Neural progenitor cell (in vitro differentiated cells): ENCODE data around the gene IGFL3. TPM values are rescaled to one million over a fixed set of nuclear protein-coding genes. Genes with fewer than 3 reads are reported as not detected.

ENCODE experiments used
- DNase-seq: peaks from one replicate; pipeline ENCODE4 v3.0.0-alpha.2; 2016; ENCODE audit warnings: low spot score
- H2AFZ ChIP-seq: fragments of 200-600 bp; sonication (generic); replicated peaks from 2 replicates; pipeline ENCODE4 v1.6.1; 2016; ENCODE audit warnings: antibody characterized with exemption
- H3F3A ChIP-seq: fragments of 200-600 bp; sonication (generic); 2 replicates; pipeline ENCODE4 v1.6.1; 2016; ENCODE audit warnings: antibody characterized with exemption, low read depth
- H3K27ac ChIP-seq: fragments of 200-600 bp; sonication (generic); 2 replicates; pipeline ENCODE4 v1.5.1; 2016; ENCODE audit warnings: mild to moderate bottlenecking
- H3K27me3 ChIP-seq: fragments of 200-600 bp; sonication (generic); 2 replicates; pipeline ENCODE4 v1.6.1; 2016; ENCODE audit warnings: mild to moderate bottlenecking, moderate library complexity
- H3K36me3 ChIP-seq: fragments of 200-600 bp; sonication (generic); 2 replicates; pipeline ENCODE4 v1.5.1; 2016
- H3K4me1 ChIP-seq: fragments of 200-600 bp; sonication (generic); 2 replicates; pipeline ENCODE4 v1.6.1; 2016; ENCODE audit warnings: mixed run types
- H3K4me2 ChIP-seq: fragments of 200-600 bp; sonication (generic); 2 replicates; pipeline ENCODE4 v1.6.1; 2016
- H3K4me3 ChIP-seq: fragments of 200-600 bp; sonication (generic); 2 replicates; pipeline ENCODE4 v1.5.1; 2016
- H3K79me2 ChIP-seq: fragments of 200-600 bp; sonication (generic); 2 replicates; pipeline ENCODE4 v1.6.1; 2016; ENCODE audit warnings: low read depth
- H3K9ac ChIP-seq: fragments of 200-600 bp; sonication (generic); 2 replicates; pipeline ENCODE4 v1.6.1; 2016
- H3K9me3 ChIP-seq: fragments of 200-600 bp; sonication (generic); 2 replicates; pipeline ENCODE4 v1.5.1; 2016; ENCODE audit warnings: low read depth
- H4K20me1 ChIP-seq: fragments of 200-600 bp; sonication (generic); 2 replicates; pipeline ENCODE4 v1.6.1; 2016; ENCODE audit warnings: low read depth
- H3K27ac Mint-ChIP-seq: 3 replicates; pipeline ENCODE4 v1.8.0; 2021; ENCODE audit warnings: mixed read lengths
- H3K27me3 Mint-ChIP-seq: 2 replicates; pipeline ENCODE4 v1.8.0; 2022; ENCODE audit warnings: low read depth, mild to moderate bottlenecking, inconsistent platforms, moderate library complexity, mixed read lengths; ENCODE audit not compliant: insufficient read depth
- H3K36me3 Mint-ChIP-seq: 3 replicates; pipeline ENCODE4 v1.8.0; 2021; ENCODE audit warnings: mixed read lengths
- H3K4me1 Mint-ChIP-seq: 3 replicates; pipeline ENCODE4 v1.8.0; 2021; ENCODE audit warnings: mixed read lengths
- H3K4me3 Mint-ChIP-seq: 3 replicates; pipeline ENCODE4 v1.8.0; 2021; ENCODE audit warnings: mild to moderate bottlenecking, moderate library complexity, mixed read lengths
- H3K9me3 Mint-ChIP-seq: 3 replicates; pipeline ENCODE4 v1.8.0; 2020; ENCODE audit warnings: mixed read lengths
- EZH2 ChIP-seq: fragments of 200-600 bp; sonication (generic); IDR thresholded peaks from 2 replicates; pipeline ENCODE4 v1.6.1; 2017; ENCODE audit warnings: antibody characterized with exemption, mild to moderate bottlenecking, moderate library complexity
- EZH2phosphoT487 ChIP-seq: fragments of 200-600 bp; sonication (generic); IDR thresholded peaks from 2 replicates; pipeline ENCODE4 v1.6.1; 2017; ENCODE audit warnings: antibody characterized with exemption
- total RNA-seq: library from RNA; depleted of rRNA; stranded (reverse); fragments of >200 nt; gene quantifications from 2 replicates; pipeline ENCODE4 v1.2.3, GENCODE V29; 2015; ENCODE audit warnings: low replicate concordance
- TF ChIP-seq, protein P1 (sequence below): fragments of 200-600 bp; sonication (generic); IDR thresholded peaks from 2 replicates; pipeline ENCODE4 v1.5.1; 2017; ENCODE audit warnings: antibody characterized with exemption, mild to moderate bottlenecking

The IGFL3 gene
- total RNA-seq, 1 donor from 2014 or later = not detected

DNA sequence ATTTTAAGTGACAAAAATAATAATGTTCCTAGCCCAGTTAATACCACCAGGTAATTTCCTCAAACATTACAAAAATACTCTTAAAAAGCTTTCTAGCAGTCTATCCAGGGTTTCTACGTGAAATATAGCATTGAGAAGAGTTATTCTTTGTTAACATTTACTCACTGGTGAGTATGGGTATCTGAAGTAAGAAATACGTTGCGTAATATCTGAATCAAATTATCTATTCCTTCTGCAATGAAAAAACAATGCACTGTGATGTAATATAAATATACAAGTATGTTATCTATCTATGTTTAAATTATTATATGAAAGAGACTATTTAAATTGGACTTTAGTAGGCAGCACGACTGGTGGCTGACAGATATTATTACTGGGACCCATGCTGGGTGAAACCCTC, 17.8 kb upstream of the IGFL3 start:
- Histone ChIP-seq H3F3A (no peaks in the 10 kb centered on the region), H3K79me2 (no peaks in the 10 kb centered on the region), H3K9ac (no peak overlapping the region), H2AFZ (no peak overlapping the region), H3K4me3 (no peak overlapping the region), H4K20me1 (no peaks in the 10 kb centered on the region), H3K9me3 (no peaks in the 10 kb centered on the region), H3K36me3 (no peaks in the 10 kb centered on the region), H3K27ac (no peak overlapping the region), H3K27me3 (no peaks in the 10 kb centered on the region), H3K4me2 (no peak overlapping the region), H3K4me1 (no peaks in the 10 kb centered on the region)
- no peak for DNase-seq
- no peak overlapping the region for H3K27ac Mint-ChIP-seq
- H3K4me1 Mint-ChIP-seq = no peaks in the 10 kb centered on the region
- TF ChIP-seq EZH2 (no peak), EZH2phosphoT487 (no peak)
- TF ChIP-seq, protein P1, sequence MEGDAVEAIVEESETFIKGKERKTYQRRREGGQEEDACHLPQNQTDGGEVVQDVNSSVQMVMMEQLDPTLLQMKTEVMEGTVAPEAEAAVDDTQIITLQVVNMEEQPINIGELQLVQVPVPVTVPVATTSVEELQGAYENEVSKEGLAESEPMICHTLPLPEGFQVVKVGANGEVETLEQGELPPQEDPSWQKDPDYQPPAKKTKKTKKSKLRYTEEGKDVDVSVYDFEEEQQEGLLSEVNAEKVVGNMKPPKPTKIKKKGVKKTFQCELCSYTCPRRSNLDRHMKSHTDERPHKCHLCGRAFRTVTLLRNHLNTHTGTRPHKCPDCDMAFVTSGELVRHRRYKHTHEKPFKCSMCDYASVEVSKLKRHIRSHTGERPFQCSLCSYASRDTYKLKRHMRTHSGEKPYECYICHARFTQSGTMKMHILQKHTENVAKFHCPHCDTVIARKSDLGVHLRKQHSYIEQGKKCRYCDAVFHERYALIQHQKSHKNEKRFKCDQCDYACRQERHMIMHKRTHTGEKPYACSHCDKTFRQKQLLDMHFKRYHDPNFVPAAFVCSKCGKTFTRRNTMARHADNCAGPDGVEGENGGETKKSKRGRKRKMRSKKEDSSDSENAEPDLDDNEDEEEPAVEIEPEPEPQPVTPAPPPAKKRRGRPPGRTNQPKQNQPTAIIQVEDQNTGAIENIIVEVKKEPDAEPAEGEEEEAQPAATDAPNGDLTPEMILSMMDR = no peak
- H3K27me3 Mint-ChIP-seq = peaks cover 5% of the 10 kb centered on the region
- H3K4me3 Mint-ChIP-seq = no peak overlapping the region
- no peaks in the 10 kb centered on the region for H3K36me3 Mint-ChIP-seq
- no peaks in the 10 kb centered on the region for H3K9me3 Mint-ChIP-seq

DNA sequence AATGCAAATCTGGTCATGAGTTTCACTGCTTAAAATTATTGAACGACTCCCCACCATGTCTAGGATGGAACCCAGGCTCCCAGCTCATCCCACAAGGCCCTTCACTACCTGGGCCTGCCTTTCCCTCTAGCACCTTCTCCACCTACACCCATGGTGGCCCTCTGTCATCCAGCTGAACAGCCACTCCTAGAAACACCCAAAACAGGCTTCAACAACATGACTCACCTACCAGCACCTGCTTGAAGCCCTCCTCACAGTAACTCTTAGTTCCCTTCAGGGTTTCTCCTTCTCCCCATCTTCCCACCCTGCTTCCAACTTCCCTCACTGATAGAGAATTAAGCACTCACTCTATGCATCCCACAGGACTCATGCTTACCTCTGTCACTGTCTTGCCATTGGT, 16.9 kb upstream of the IGFL3 start:
- no peaks in the 10 kb centered on the region for H3K4me1 Mint-ChIP-seq
- no peak overlapping the region for H3K27ac Mint-ChIP-seq
- TF ChIP-seq, protein P1 = no peak
- TF ChIP-seq EZH2 (no peak), EZH2phosphoT487 (no peak)
- H3K36me3 ChIP-seq = no peaks in the 10 kb centered on the region
- H3K9me3 Mint-ChIP-seq = no peaks in the 10 kb centered on the region
- no peak overlapping the region for H3K4me3 Mint-ChIP-seq
- H3K27me3 ChIP-seq = no peaks in the 10 kb centered on the region
- no peak overlapping the region for H3K4me3 ChIP-seq
- H4K20me1 ChIP-seq = no peaks in the 10 kb centered on the region
- DNase-seq = no peak
- H2AFZ ChIP-seq = no peak overlapping the region
- no peak overlapping the region for H3K27ac ChIP-seq
- no peaks in the 10 kb centered on the region for H3K4me1 ChIP-seq
- peaks cover 5% of the 10 kb centered on the region for H3K27me3 Mint-ChIP-seq
- no peaks in the 10 kb centered on the region for H3K9me3 ChIP-seq
- no peaks in the 10 kb centered on the region for H3K36me3 Mint-ChIP-seq
- no peak overlapping the region for H3K4me2 ChIP-seq
- H3K9ac ChIP-seq = no peak overlapping the region
- H3K79me2 ChIP-seq = no peaks in the 10 kb centered on the region
- H3F3A ChIP-seq = no peaks in the 10 kb centered on the region

DNA sequence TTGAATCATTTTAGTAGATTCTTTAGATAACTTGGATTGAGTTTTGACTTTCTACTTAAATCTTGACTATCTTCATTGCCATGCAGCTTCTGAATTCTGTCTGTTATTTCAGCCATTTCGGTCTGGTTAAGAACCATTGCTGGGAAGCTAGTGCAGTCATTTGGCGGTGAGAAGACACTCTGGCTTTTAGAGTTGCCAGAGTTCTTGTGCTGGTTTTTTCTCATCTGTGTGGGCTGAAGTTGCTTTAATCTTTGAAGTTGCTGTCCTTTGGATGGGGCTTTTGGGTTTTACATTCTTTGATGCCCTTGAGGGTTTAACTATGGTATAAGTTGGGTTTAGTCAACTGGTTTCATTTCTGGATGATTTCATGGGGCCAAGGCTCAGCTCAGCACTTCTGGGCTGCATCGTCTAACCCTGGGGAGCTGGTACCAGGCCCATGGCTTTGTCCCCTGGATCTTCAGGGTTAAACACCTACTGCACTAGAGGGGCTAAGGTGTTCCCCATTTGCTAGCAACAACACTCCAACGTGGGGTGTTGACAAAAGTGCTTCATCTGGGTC, 13.5 kb upstream of the IGFL3 start:
- H3K4me1 Mint-ChIP-seq = peaks cover 12% of the 10 kb centered on the region
- Histone ChIP-seq H2AFZ (no peak overlapping the region), H3K27ac (no peak overlapping the region), H3K9me3 (no peaks in the 10 kb centered on the region), H3K27me3 (no peaks in the 10 kb centered on the region), H3K36me3 (no peaks in the 10 kb centered on the region), H3K4me2 (no peak overlapping the region), H4K20me1 (no peaks in the 10 kb centered on the region), H3K9ac (no peak overlapping the region), H3K4me1 (peaks cover 11% of the 10 kb centered on the region), H3F3A (peaks cover 16% of the 10 kb centered on the region), H3K79me2 (no peaks in the 10 kb centered on the region), H3K4me3 (no peak overlapping the region)
- peak overlapping the region; percentile 21 for H3K27ac Mint-ChIP-seq
- H3K36me3 Mint-ChIP-seq = peaks cover 4% of the 10 kb centered on the region
- H3K27me3 Mint-ChIP-seq = peaks cover 3% of the 10 kb centered on the region
- no peak for TF ChIP-seq EZH2
- TF ChIP-seq, protein P1 = no peak
- no peak for TF ChIP-seq EZH2phosphoT487
- peaks cover 9% of the 10 kb centered on the region for H3K9me3 Mint-ChIP-seq
- no peak overlapping the region for H3K4me3 Mint-ChIP-seq
- DNase-seq = no peak
